Measurements from ENCODE around the gene TSPAN12. TPM values are rescaled to one million over a fixed set of nuclear protein-coding genes. Genes with fewer than 3 reads are reported as not detected.

Gene TSPAN12
- total and polyA plus RNA-seq, 2 of the 8 experiments (the other 6 are each of a cell fraction or from before 2014, with no cell fraction given): 6.1 to 17.9 TPM

DNA sequence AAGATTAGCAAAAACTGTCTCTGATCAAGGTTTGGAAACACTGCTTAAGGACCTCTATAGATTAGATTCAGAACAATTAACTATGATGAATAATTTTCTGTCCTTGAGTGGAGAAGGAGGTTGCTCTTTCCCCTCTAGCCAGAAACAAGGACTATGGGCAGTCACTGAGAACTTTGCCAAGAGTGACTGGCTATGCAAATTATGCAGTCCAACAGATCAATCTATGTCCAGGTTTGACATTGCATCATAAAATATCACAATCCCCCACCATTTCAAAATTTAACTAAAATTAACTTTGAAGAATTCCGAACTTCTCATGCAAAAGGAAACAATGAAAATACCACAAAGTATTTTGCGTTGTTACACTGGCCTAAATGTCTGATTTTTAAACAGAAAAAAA, 50.6 kb downstream of the TSPAN12 start:
- Histone ChIP-seq H3K23me2 (ENCODE audit: low read depth, low read length) (no peaks in the 10 kb centered on the region), H2BK15ac (ENCODE audit: low read length) (no peak overlapping the region), H3K9ac (replicated peaks in 1 of 4; ENCODE audit: extremely low read depth in 1 of 4, low read depth in 3 of 4, low read length in 3 of 4) (no peak overlapping the region), H4K8ac (ENCODE audit: extremely low read depth, insufficient read depth, low read length) (no peak overlapping the region), H4K91ac (replicated peaks; ENCODE audit: insufficient read length, low read length) (no peak overlapping the region), H2BK20ac (ENCODE audit: low read length) (no peak overlapping the region), H2BK5ac (ENCODE audit: low read depth, low read length) (no peak overlapping the region), H2BK120ac (replicated peaks; ENCODE audit: low read depth, low read length) (no peak overlapping the region), H3K27me3 (replicated peaks in 1 of 4; ENCODE audit: control insufficient read depth in 3 of 4, extremely low read depth in 1 of 4, insufficient read depth in 3 of 4, low read length in 3 of 4) (no peaks in the 10 kb centered on the region), H3K56ac (replicated peaks; ENCODE audit: insufficient read length, low read depth, low read length) (no peak overlapping the region), H3K4me3 (ENCODE audit: extremely low read depth in 1 of 4, insufficient read depth in 2 of 4, low read depth in 3 of 4, low read length in 4 of 4) (no peak overlapping the region), H3K14ac (ENCODE audit: insufficient read length) (no peak overlapping the region), H4K20me1 (replicated peaks in 1 of 2; ENCODE audit: control insufficient read depth in 1 of 2, insufficient read depth in 2 of 2, low read length in 2 of 2) (no peaks in the 10 kb centered on the region), H3K18ac (ENCODE audit: extremely low read depth, low read length) (no peak overlapping the region), H2AFZ (ENCODE audit: low read length) (no peak overlapping the region), H3K4me1 (replicated peaks in 1 of 4; ENCODE audit: control insufficient read depth in 3 of 4, insufficient read depth in 4 of 4, low read length in 3 of 4) (no peaks in the 10 kb centered on the region), H3K23ac (ENCODE audit: insufficient read length) (no peak overlapping the region), H3K4me2 (ENCODE audit: insufficient read depth in 1 of 2, low read depth in 2 of 2, low read length in 2 of 2) (no peak overlapping the region), H3K79me2 (ENCODE audit: control insufficient read depth in 1 of 2, insufficient read depth in 2 of 2, low read length in 2 of 2) (no peaks in the 10 kb centered on the region), H2BK12ac (ENCODE audit: low read depth, low read length) (no peak overlapping the region), H2AK5ac (ENCODE audit: low read depth, low read length) (no peak overlapping the region), H3K79me1 (ENCODE audit: low read depth, low read length) (no peaks in the 10 kb centered on the region), H3K27ac (ENCODE audit: low read depth, low read length) (no peak overlapping the region), H3K9me3 (ENCODE audit: insufficient read depth in 2 of 2, low read depth in 1 of 2, low read length in 1 of 2) (no peaks in the 10 kb centered on the region), H4K5ac (ENCODE audit: insufficient read length, low read depth, low read length) (no peak overlapping the region), H3K4ac (replicated peaks; ENCODE audit: insufficient read length, low read depth, low read length) (no peak overlapping the region), H3K36me3 (ENCODE audit: control insufficient read depth in 2 of 4, insufficient read depth in 4 of 4, low read length in 3 of 4) (no peaks in the 10 kb centered on the region)
- FAIRE-seq (no peak), DNase-seq (ENCODE audit: low read depth in 1 of 2, low spot score in 2 of 2) (no peak)
- TF ChIP-seq SP2 (IDR thresholded peaks at IDR 0.05; ENCODE audit: low read length): no peak
- ChIA-PET POLR2A (ENCODE audit: partially characterized antibody) (interaction anchor here (1.0 kb wide), 1 partner anchor 15 kb away, joined by 3 read pairs; no protein-coding TSS in a partner anchor), CTCF (ENCODE audit: partially characterized antibody) (interaction anchor here (0.6 to 4.0 kb wide), 15 partner anchors 10 to 472 kb away, joined by 3 to 28 read pairs (median 5); no protein-coding TSS in a partner anchor)
- WGBS, 2 experiments (ENCODE audit: extremely low coverage in 1 of 2, insufficient coverage in 1 of 2, insufficient read length in 1 of 2, insufficient replicate concordance in 2 of 2, low coverage in 1 of 2, low lambda C conversion rate in 2 of 2, missing lambda C conversion rate in 1 of 2): 90 to 100% methylated on average over 1 to 2 of the region's 2 CpGs

Measured in H1 (cell line).